MM.1S (cell line): ENCODE results near the gene FBLN2.

Source experiments
- EZH2 ChIP-seq: fragments of 300-600 bp; sonication (generic); optimal IDR thresholded peaks from 2 replicates; pipeline ENCODE3; 2017; ENCODE audit warnings: low read depth, mild to moderate bottlenecking, antibody characterized with exemption, low read length, mixed read lengths
- EZH2phosphoT487 ChIP-seq: fragments of 300-600 bp; sonication (generic); IDR thresholded peaks from 2 replicates; pipeline ENCODE4 v1.6.1; 2018; ENCODE audit warnings: antibody characterized with exemption, low read length
- TF ChIP-seq, protein P1 (sequence below): fragments of 300-600 bp; sonication (generic); IDR thresholded peaks from 2 replicates; pipeline ENCODE4 v1.5.1; 2016; ENCODE audit warnings: antibody characterized with exemption, low read length, mixed read lengths

DNA sequence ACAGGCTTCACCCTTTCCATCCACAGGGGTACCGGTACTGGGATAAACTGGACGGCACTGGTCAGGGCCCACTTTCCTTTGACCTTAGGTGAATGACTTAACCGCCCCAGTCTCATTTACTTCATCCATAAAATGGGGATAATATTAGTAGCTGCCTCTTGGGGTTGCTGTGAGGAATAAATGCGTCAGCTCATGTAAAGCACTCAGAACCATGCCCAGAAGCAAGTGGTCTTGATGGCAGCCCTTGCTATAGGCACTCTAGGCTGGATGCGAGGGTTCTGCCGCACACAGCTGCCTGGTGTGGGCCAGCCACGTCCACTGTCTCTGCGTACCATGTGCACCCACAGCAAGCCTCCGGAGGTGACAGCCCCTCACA, 32.2 kb upstream of the FBLN2 start:
- TF ChIP-seq, protein P1, sequence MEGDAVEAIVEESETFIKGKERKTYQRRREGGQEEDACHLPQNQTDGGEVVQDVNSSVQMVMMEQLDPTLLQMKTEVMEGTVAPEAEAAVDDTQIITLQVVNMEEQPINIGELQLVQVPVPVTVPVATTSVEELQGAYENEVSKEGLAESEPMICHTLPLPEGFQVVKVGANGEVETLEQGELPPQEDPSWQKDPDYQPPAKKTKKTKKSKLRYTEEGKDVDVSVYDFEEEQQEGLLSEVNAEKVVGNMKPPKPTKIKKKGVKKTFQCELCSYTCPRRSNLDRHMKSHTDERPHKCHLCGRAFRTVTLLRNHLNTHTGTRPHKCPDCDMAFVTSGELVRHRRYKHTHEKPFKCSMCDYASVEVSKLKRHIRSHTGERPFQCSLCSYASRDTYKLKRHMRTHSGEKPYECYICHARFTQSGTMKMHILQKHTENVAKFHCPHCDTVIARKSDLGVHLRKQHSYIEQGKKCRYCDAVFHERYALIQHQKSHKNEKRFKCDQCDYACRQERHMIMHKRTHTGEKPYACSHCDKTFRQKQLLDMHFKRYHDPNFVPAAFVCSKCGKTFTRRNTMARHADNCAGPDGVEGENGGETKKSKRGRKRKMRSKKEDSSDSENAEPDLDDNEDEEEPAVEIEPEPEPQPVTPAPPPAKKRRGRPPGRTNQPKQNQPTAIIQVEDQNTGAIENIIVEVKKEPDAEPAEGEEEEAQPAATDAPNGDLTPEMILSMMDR = no peak
- TF ChIP-seq EZH2 = no peak
- TF ChIP-seq EZH2phosphoT487 = no peak
